Stimulated activated CD4-positive, alpha-beta T cell treated with anti-CD3 and anti-CD28 coated beads, Interleukin-12 subunit alpha, Interleukin-12 subunit beta, amount 100 ng/mL, for 4 hours (primary cell): ENCODE results near the gene EI24.

Experiments used
- DNase-seq: peaks from one replicate; pipeline ENCODE4 v3.0.0-alpha.2; 2020

EI24 gene

DNA sequence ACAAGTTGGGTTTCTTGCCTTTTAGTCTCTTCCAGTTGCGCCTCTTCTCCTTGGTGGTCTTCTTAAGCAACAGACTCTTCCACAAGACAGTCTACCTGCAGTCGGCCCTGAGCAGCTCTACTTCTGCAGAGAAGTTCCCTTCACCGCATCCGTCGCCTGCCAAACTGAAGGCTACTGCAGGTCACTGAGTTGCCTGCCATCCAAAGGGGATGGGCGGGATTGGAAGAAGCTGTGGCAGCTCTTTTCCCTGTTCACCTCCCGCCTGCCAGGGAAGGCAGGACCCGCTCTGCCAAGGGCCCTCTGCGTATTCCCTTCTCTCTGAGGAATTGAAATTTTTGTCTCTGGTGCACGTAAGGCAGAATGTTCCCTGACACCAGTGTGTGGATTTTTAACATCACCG, 14.2 kb downstream of the EI24 start:
- DNase-seq, result no peak

DNA sequence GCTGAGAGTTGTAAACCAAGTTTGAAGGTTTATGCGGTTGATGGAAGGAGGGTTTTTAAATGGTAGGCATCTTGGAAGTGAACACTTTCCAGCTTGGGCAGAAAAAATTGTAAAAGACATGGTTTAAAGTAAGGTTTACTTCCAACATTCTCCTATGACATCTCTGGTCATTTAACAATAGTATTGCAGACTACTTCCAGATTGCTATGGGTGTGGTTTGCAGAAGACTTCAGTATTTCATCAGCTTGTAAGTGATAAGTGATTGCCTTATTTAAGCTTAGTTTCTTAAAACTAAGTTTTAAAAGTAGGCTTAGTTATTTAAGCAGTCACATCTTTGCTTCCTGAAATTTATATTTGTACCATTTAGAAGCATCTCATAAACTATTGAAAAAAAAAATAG, 16.2 kb downstream of the EI24 start:
- no peak for DNase-seq

GRCh38 chr11:125586623-125587022, 17.3 kb downstream of the EI24 start:
- DNase-seq, result no peak

GRCh38 chr11:125587480-125587879, 18.2 kb downstream of the EI24 start:
- no peak for DNase-seq

DNA sequence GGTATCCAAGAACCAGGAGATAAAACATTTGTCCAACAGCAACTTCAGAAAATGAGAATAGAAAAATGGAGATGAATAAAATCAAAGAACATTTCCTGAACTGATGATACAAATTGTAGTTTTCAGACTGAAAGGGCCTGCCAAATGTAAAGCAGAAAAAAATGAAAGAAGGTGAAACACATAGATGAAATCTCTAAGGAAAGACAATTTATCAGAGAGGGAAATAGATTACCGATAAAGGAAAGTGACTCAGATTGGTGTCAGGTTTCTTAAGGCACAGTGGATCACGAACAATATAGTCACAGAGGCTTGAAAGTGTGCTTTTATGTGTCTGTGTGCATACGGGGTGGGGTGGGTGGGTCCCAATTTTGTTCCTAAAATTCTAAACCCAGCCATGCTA, 19.2 kb downstream of the EI24 start:
- DNase-seq, result no peak

DNA sequence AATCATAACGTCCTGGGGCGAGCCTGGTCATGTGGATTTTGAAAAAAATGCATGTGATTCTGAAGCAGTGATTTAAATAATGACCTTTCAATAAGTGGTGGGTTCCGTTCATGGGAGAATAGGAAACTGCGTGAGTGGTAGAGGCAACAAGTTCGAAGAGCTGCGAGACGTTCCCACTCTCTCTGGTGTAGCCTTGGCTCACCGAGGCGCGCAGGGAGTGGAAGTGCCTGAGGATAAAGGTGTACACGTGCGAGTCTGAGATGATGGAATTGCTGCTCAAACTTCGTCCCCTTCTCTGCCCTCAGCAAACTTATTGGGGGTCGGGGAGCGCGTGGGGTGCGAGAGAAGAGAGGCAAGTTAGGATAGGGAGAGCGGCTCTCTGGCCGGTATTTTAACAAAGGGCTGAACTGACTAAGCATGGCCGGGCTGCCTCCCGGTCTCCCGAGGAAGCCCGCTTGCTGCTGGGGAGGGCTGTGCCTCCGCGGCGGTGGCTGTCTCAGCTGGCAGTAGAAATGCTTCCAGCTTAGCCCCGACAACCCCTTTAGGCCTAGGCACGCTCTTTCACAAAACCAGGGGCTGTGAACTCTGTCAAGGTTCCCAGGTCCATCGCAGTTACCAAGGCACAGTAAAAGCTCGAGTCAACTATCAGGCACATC, 22.5 kb downstream of the EI24 start:
- peak; percentile 23 for DNase-seq

DNA sequence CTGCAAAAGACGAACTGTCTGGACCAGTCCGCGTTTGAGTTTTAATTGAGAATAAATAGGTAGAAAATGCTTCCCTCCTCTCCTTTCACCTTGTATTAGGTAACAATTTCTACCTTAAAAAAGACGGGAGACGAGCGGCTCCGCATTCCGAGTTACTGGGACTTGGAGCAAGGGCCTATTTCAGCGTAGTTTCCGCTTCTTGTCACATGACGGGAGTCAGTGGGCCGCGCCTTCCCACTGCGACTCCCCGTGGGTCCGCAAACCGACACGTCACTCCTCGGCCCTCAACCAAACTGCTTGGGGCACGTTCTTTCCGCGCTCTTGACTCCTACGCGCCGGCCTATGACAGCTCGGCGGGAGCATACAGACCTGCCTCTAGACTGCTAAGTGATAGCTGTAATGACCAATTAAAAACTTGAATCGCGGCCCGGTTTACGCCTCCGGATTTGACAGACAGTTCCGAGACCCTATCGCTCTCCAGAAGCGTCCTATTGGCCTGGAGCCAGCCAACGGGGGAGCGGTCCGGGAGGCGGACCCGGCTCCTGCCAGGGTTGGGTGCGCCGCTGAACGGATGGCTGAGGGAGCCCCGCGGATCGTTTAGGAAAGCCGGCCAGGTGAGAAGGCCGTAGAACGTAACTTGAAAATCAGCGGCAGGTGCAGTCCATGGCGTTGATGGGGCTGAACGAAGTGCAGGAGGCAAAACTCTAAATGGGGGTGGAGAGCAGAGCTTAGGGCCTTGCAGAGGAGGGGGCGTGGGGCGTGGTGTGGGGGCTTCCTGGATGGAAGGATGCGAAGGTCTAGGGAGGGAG, 23.2 kb downstream of the EI24 start, which contains the start of gene STT3A:
Gene STT3A, plus strand, starts transcription at position 548 of the 809 bp plus-strand sequence. CDS start 3,064 bp downstream, outside the sequence.
- peak; percentile 95 for DNase-seq

- DNase-seq, result no peak
Observed at GRCh38 chr11:125593114-125593820, 24.0 kb downstream of the EI24 start.

DNA sequence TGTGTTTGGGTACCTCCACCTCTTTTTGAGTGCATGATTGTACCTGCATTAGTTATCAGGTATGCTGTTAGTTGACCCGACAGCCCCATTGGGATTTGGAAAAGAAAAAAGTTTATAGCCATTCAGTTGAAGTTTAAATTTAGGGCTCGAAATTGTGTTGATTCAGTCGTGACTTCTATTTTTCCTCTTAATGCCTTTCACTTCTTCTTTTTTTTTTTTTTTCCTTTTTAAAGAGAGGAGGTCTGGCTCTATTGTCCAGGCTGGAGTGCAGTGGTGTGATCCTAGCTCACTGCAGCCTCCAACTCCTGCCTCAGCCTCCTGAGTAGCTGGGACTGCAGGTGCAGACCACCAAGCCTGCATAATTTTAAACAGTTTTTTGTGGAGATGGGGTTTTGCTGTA, 25.7 kb downstream of the EI24 start:
- DNase-seq, result no peak

DNA sequence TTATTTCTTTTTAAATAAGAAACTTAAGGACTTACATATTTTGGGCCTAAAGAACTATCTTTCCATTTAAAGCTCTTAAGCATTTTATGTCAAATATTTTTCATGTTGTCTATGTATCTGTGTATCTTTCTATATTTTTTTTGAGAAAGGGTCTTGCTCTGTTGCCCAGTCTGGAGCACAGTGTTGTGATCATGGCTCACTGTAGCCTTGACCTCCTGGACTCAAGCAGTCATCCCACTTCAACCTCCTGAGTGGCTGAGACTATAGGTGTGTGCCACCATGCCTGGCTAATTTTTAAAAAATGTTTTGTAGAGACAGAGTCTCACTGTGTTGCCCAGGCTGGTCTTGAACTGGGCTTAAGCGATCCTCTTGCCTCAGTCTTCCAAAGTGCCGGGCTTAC, 31.4 kb downstream of the EI24 start:
- DNase-seq, result no peak

DNA sequence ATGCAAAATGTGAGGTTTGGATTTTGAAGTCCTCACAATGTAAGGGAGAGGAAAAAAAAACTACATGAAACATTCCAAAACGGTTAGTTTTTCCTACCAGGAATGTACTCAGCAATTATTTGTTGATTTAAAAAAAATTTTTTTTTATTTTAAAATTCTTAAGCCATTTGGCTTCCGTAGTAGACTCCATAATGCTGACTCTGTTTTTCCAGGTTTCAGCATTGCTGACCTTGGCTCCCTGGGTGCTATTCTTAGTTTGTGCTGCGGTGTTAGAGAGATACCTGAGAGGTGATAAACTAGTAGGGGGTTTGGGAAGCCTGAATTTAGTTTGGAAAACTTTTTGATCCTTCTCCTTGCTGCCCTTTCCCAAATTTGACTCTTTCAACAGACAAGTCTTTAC, 33.9 kb downstream of the EI24 start:
- DNase-seq, result no peak

DNA sequence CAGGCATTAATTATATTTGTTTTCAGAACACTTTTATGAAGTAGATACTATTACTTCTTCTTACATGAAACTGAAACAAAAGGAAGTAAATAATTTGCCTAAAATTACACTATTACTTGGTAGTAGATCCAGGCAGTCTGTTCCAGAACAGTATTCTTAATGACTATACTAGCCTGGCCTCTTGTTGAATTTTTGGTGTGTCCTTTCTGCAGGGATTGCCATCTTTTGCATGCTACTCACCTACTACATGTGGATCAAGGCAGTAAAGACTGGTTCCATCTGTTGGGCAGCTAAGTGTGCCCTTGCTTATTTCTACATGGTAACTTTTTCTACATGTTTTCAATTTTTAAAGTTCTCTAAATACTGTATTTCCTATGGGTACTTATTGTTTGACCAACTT, 36.1 kb downstream of the EI24 start:
- DNase-seq, result no peak

- no peak for DNase-seq
Observed at GRCh38 chr11:125609545-125609944, 40.3 kb downstream of the EI24 start.

DNA sequence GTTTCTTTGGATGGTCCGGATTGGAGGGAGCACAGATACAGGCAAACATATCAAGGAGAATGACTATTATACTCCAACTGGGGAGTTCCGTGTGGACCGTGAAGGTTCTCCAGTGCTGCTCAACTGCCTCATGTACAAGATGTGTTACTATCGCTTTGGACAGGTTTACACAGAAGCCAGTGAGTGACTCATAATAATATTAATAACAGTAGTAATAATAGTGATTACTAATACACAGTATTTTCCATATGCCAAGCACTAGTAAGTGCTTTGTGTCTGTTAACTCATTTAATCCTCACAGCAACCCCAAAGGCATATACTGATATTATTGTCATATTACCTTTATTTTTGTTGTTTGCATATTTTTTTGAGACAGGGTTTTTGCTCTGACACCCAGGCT, 49.1 kb downstream of the EI24 start:
- no peak for DNase-seq

DNA sequence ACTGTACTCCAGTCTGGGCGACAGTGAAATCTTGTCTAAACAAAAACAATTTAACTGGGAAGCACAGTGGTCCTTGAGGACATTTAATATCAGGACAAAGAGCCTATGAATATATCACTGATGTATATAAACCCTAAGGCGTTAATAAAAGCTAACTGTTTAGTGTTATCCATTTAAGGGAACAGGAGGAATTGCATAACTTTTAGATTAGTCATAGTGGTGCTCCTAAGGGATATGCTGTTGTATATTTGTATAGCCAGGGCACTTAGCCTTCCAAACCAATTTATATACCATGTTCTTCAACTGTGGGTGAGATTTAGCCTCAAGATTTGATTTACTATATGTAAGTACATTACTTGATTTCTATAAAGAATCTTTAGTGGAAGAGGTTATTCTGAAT, 52.7 kb downstream of the EI24 start:
- DNase-seq, result no peak

DNA sequence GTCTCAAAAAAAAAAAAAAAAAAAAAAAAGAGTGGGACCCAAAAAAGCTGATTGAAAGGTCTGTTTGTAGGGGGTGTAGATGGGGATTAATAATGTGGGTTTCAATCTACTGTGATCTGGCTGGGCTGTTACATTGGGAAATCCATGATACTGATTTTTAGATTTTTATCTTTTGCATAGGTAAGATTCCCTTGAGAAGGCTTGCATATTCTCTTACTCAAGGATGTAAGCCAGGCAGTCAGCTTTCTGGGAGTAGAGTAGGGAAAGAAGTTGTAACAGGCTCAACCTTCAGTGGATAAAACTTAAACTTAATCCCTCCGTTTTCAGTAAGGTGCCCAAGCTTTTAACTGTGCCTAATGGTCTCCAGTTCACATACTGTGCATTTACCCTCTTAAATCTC, 53.8 kb downstream of the EI24 start:
- DNase-seq, result no peak

GRCh38 chr11:125624756-125625213, 55.5 kb downstream of the EI24 start, which contains the start of gene CHEK1:
Gene CHEK1, plus strand, starts transcription at chr11:125625163. Its CDS starts 1,606 bp downstream, at chr11:125626769.
- DNase-seq, result no peak

DNA sequence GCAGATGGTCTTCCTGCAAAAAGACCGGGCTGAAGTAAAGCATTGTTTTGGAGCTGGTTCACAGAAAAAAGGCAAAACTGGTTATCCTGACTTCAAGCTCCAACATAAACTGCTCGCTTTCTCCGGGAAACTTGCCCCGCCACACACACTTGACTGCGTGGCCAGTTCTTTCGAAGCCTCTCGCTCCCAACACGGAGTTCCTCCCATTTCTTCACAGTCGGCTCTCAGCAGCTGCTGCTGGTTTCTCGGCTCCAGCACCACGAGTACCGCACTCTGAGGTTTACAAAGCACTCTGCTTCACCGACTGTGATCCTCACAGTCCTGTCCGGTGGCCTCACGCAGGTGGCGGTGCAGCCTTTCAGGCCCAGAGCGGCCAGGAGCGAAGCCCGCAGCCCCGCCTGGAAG, 56.0 kb downstream of the EI24 start:
- no peak for DNase-seq

DNA sequence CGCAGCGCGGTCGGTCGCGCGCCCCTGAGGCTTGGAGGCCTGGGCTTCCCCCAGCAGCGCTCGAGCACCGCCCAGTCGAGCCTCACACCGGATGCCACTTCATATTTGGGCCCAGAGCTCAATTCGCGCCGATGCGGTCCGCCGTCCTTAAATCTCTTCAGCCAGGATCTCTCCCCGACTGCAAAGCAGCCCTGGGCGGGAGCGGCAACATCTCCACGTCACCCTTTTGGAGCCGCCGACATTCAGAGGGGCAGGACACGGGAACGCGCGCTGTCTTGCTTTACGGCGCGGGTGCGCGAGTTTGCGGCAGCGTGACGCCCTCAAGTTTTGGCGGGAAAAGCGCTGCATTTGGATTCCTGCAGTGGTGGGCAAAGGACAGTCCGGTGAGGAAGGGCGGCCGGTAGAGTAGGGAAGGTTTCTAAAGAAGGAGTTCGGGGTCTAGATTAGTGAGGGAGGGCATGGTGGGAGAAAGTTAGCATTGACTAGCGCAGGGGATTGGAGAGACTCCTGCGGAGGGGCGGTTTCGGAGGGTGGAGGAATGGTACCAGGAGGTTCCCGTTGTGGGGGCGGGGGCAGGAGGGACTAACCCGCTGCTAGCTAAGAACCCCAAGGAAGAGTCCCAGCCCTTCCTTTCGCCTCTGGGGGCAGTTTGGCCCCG, 56.5 kb downstream of the EI24 start:
- peak; percentile 84 for DNase-seq

DNA sequence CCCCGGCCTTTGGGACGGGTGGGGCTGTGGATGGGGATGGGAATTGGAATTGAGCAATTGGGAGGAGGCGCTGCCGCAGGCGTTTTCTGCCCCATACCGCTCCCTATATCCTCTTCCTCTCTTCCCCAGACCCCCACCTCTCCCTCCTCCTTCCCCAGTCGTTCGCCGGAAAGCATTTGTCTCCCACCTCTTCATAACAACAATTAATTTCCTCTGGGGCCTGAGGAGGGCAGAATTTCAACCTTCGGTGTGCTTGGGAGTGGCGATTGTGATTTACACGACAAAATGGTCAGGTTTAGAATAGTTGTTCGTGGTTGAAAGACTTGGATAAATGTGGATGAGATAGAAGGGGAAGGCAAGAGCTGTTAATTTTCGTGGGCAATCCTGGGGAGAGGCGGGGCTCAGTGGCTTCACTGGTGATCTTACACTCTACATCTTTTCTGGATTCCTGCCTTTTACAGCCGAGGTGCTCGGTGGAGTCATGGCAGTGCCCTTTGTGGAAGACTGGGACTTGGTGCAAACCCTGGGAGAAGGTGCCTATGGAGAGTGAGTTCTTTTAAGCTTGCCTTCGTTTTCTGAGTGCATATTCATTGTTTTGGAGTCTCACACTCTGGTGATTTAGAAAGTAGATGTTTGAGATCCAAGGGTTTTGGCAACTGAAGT, 57.1 kb downstream of the EI24 start:
- peak; percentile 7 for DNase-seq

GRCh38 chr11:125627236-125627910, 58.1 kb downstream of the EI24 start:
- DNase-seq, result no peak
